HG02973 (cell line): ENCODE data around the gene PRMT5.
"Not testable (repeated sequence)": the region's sequence is repeated elsewhere in the genome, so short reads cannot be mapped to it uniquely, and the experiment has no call there.

Source experiments
- ATAC-seq: cut with Tn5 transposase; IDR thresholded peaks from one replicate; pipeline ENCODE4 v1.9.1; 2021; ENCODE audit warnings: moderate library complexity; ENCODE audit not compliant: unreplicated experiment

PRMT5 gene

DNA sequence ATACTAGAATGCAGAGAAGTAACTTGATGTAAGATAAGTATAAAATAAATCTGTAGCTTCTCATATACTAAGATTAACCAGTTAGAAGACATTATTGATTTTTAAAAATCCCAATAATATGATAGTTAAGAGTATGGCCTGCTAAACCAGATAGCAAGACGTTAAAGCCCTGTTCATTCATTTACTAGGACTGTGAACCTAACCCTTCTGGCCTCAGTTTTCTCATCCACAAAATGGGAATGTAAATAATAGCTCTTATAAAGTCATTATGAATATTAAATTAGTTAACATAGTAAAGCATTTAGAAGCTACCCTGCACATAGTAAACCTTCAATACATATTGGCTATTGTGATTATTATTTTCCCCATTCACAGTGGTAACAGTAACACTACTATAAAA is 6.0 kb upstream of the PRMT5 start:
- ATAC-seq = no peak

DNA sequence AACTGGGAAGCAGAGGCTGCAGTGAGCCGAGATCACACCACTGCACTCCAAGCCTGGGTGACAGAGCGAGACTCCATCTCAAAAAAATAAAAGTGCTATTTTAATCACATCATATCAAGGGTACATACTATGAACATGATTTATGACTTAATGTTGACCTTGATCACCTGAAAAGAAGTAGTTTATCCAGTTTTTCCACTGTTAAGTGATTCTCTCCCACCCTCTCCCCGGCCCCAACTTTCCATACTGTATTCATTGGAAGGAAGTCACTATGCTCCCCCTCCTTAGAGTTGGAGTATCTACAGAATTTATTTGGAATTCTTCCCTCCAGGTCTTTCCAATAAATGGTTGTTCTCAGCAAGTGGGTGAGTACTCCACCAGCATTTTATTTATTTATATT is 3.0 kb upstream of the PRMT5 start:
- no peak for ATAC-seq

DNA sequence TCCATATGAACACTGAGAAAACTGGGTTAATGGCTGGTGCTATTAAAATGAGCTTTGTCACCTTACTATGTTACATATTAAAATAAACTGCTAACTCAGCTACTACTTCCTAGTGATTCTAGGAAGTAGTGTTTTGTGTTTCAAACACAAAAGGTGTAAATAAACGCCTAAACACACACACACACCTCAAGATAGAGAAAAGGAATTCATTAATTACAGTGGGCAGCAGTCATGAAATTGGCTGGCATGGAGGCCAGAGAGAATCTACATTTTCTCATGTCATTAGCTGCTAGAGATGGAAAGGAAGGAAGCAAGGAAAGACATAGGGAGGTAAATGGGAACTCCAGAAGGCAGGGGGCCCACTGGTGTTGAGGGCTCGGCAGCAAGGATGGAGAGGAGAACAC is 787 bp upstream of the PRMT5 start:
- ATAC-seq = no peak

DNA sequence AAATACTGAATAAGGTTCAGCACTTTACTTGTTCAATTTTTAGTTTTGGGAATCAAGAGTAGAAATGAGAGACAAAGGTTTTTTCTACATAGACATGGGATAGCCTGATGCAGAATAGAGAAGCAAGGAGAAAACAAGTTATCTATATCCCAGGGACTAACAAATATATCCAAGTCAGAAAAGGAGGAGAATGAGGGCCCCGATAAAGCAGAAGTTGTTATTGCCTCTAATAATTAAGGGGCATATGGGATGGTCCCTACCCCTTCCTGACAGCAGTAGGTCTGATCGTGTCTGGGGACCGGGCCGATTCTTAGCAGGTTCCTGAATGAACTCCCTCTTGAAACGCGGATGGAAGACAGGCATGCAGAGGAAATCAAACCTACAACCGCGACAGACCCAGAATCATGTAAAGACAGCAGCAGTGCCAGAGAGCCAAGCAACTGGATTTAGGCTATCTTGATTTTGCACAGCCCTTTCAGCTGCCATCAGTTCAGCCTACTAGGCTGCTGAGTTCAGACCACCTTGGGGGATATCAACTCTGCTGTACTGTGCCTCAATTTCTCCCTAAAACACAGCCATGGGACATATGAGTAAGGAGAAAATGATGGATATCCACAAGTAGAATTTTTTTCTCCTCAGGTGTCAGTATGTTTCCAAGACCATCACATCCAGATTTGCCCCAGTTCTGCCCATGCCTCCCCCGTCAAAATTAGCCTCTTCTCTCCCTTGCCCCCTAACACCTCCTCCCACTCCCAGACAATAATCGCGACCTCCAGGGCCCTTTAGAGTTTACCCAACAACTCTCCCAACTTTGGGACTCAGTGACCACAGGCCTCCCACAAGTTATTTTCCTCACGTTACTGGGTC is 706 bp downstream of the PRMT5 start:
- no peak for ATAC-seq

DNA sequence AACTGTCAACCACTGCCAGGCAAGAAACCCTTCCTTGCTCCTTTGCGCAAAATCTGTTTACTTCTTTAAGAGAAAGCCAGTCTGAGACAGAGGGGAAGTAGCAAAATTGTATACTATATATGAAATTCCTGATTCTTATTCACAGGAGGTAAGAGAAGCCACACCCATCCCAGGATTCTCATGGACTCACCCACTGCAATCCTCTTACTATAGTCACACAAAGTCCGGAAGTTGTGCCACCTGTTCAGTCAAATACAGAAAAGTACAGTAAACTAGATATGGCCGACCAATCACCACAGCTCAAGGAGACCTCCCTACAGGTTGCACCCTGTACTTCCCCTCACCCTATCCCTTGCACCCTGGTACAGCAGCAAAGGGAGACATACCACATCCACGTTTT is 2.9 kb downstream of the PRMT5 start:
- ATAC-seq = no peak

DNA sequence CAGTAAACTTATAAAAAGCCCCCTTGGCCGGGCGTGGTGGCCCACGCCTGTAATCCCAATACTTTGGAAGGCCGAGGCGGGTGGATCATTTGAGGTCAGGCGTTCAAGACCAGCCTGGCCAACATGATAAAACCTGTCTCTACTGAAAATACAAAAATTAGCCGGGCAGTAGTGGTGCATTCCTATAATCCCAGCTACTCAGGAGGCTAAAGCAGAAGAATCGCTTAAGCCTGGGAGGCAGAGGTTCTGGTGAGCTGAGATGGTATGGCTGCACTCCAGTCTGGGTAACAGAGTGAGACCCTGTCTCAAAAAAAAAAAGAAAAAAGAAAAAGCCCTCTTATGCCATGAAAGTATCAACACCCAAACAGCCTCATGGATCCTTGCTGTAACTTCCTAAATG is 3.7 kb downstream of the PRMT5 start:
- ATAC-seq = no peak

DNA sequence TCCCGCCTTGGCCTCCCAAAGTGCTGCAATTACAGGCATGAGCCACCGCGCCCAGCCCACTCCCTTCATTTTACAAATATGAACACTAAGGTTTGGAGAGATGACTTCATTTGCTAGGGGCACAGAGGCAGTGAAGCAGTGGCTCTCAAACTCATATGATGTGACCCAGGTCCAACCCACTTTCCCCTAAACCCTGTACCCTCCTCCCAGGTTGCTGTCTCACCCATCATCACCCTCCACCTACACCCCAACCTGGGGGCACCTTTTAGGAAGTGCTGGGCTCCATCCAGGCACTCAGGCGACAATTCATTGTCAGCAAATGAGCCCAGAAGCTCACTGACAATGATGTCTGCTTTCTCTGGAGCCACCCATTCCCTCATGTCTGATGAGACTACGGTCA is 5.4 kb downstream of the PRMT5 start:
- ATAC-seq = no peak

DNA sequence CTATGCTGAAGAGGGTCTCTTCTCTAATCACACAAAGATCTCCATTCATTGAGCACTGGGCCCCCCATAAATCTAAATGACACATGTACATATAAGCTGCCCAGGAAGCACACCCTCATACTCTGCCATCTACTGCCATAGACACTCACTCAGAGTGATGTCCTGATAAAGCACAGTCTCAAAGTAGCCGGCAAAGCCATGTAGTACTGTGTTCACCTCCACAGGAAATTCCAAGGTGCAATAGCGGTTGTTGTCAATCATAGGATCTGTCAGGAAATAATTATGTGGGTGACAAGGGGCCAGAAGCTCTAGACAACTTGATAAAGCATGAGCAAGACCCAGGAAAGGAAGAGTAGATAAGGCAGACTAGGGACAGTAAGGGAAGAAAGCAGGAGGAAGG is 6.9 kb downstream of the PRMT5 start:
- no peak for ATAC-seq

DNA sequence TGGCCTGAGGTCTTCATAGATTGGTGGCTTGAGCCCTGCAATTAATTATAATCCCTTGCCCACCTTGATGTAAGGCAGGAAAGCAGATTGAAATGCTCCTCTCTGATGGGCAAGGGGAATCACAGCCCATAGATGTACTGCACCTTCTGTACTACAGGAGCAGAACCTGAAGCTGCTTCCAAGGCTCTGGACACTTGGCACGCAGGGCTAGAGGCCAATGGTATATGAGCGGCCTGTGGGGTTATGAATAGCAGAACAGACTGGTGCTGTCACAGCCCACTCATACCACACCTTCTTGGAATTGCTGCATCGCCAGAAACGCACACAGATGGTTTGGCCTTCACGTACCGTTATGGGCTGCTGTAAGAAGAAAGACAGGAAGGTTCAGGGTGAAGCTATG is 8.5 kb downstream of the PRMT5 start:
- ATAC-seq = no peak

DNA sequence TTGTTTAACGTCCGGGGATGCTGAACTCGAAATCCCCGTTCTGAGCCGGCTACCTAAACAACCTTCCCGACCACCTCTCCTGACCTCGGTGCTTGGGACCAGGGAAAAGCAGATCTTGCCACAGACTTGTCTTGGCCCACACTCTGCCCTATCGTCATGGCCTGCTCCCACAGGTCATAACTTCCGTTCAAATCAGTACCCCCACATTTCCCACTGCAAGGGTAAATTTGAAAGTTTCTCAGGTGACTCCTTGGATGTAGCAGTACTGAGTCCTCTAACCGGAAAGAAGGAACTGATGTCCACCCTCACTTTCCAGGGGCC is 9.6 kb downstream of the PRMT5 start:
- ATAC-seq = peak; percentile 11

DNA sequence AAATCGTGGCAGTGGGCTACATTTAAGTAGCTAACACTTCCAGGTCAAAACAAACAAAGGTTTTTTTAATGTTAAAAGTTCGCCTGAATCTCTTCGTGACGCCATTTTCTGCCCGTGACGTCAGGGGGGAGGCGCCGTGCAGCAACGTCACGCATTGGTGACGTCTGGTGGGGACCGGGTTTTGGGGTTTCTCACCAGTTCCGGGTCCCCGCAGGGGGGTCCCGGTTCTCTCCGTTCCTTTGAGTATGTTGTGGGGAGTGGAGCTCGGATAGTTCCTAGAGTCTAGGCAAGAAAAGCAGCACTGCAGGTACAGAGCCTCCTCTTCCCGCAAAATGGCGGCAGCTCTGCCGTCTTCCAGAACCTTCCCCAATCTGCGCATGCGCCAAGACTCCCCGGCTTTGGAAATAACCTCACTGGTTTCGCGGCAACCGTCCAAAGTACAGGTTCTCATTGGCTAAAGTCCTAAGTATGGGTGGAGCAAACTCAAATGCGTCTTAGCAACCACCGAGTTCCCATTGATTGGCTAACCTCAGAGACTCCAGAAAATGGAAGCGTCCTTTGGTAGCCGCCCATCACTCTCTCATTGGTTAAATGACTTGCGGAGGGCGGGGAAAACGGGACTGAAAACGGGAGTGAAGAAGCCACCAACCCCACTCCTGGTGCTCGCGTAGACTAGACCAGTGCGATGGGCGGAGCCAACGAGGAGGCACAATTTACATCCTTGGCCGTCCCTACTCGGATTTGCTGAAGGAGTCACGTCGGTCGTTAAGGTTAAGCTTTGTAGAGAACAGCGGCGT is 10.2 kb downstream of the PRMT5 start, which contains the start of gene RBM23:
Gene RBM23 (minus strand): TSS at position 346 of the 797 bp plus-strand sequence.
- peak; percentile 82 for ATAC-seq

DNA sequence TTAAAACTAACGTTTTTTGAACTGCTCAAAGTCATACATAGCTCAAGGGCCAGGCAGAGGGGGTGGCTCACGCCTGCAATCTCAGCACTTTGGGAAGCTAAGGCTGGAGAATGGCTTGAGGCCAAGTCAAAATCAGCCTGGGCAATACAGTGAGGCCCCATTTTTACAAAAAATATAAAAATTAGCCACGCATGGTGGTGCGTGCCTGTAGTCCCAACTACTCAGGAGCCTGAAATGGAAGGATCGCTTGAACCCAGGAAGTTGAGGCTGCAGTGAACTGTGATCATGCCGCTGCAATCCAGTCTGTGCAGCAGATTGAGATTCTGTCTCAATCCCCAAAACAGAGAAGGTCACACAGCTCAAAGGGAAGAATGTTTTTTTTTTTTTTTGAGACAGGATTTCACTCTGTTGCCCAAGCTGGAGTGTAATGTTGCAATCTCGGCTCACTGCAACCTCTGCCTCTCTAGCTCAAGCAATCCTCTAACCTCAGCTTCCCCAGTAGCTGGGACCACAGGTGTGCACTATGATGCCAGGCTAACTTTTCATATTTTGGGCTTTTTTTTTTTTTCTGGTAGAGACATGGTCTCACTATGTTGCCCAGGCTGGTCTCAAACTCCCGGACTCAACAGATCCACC is 13.2 kb downstream of the PRMT5 start:
- ATAC-seq = no peak

DNA sequence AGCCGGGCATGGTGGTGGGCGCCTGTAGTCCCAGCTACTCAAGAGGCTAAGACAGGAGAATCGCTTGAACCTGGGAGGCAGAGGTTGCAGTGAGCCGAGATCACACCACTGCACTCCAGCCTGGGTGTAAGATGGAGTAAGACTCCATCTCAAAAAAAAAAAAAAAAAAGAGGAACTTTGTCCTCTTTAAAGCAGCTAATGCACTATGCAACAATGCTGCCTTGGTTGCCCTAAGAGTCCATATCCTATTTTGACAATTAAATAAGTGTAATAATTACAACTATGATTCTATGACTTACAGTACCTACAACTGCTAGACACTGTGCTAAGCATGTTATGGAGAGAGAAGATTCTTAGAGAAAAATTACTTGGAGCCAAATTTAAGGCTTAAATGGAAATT is 14.3 kb downstream of the PRMT5 start:
- not testable (repeated sequence) for ATAC-seq

DNA sequence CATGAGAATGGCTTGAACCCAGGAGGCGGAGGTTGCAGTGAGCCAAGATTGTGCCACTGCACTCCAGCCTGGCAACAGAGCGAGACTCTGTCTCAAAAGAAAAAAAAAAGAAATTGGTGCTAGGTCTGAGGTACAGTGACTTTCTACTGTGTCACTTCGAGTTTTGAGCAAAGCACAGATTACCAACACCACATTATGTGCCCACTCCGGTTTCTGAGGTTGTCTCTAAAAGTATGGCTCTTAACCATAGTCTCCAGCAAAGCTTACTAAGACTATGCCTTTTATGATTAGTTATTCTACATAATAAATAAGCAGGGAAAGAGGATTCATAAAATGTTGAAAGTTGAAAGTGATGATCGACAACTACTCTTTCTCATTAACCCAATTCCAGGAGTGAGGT is 18.3 kb downstream of the PRMT5 start:
- no peak for ATAC-seq

DNA sequence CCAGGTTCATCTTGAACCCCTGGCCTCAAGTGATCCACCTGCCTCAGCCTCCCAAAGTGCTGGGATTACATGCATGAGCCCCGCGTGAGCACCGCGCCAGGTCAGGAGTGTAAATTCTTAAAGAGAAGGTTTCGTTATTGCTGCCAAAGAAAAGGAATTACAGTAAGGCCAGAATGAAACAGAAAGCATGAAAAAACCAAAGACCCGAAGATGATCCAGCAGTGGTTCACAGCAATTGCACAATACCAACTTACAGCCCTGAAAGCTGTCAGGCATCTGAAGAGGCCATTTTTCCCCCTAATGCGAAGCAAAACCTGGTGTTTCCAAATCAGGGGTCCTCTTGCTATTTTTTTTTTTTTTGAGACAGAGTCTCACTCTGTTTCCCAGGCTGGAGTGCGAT is 20.6 kb downstream of the PRMT5 start:
- ATAC-seq = no peak

DNA sequence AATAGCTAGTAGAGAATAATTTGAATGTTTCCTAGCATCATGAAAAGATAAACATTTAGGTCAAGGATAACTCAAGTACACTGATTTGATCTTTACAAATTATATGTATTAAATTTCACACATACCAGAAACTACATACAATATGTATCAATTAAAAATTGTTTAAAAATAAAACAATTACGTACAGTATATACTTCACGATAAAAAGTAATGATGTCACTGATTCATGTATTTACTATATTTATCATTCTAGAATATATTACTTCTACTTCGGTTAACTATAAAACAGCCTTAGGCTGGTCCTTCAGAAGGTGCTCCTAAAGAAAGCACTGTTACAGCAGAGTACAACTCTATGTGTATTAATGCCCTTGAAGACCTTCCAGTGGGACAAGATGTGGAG is 21.7 kb downstream of the PRMT5 start:
- no peak for ATAC-seq

DNA sequence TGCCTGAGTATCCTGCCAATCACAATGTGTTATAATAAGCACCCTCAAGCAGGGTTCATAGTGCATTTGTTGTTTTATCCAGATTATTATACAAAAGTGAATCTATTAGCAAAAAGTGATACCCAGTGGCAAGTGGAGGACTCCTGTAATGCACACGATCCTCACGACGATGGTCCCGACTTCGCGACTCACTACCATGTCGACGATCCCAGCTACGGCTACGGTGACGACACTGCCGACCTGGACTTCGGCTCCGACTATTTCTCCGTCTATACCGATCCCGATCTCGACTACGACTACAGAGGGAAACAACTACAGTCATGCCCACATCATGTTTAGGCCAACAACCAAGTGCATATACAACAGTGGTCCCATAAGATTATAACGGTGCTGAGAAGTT is 23.1 kb downstream of the PRMT5 start:
- ATAC-seq = no peak

DNA sequence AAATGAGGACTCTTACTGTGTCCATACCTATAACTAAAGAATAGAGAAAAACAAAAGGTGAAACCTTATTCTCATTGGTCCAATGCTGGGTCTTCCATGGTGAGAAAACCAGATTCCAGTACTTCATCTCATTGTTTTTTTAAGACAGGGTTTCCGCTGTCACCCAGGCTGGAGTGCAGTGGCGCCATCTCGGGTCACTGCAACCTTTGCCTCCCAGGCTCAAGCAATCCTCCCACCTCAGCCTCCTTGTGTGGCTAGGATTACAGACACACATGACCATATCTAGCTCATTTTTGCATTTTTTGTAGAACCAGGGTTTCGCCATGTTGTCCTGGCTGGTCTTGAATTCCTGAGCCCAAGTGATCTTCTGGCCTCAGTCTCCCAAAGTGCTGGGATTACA is 23.5 kb downstream of the PRMT5 start:
- no peak for ATAC-seq

DNA sequence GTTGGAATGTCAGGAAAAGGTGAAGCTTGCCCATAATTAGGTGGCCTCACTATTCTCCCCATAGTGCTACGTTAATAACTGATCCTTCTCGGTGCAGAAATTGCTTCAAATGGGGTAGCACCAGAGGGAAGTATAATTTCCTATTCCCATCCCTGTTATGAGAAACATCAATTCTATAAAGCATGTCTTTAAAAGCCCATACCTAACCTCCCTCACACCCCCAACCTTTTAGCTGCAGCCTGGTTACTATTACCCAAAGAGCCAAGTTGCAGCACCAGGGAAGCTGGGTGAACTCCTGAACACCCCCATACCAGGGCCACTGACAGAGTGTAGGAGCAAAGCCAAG is 25.5 kb downstream of the PRMT5 start:
- ATAC-seq = no peak

DNA sequence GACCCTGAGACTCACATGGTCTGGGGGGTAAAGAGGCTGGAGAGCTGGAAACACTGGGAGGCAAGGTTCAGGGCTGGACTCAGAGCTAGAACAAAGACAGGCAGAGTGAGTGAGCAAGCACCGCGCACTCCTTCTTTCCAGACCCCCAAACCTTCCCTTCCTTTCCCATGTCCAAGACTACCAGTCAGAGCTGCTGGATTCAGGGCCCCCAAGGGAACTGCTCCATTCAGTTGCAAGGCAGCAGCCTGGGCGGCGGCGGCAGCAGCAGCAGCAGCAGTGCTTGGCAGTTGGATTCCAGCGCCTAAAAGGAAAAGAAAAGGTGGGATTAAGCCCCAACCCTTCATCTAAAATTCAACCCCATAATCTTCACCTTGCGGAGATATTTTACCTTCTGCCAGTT is 27.4 kb downstream of the PRMT5 start:
- no peak for ATAC-seq

DNA sequence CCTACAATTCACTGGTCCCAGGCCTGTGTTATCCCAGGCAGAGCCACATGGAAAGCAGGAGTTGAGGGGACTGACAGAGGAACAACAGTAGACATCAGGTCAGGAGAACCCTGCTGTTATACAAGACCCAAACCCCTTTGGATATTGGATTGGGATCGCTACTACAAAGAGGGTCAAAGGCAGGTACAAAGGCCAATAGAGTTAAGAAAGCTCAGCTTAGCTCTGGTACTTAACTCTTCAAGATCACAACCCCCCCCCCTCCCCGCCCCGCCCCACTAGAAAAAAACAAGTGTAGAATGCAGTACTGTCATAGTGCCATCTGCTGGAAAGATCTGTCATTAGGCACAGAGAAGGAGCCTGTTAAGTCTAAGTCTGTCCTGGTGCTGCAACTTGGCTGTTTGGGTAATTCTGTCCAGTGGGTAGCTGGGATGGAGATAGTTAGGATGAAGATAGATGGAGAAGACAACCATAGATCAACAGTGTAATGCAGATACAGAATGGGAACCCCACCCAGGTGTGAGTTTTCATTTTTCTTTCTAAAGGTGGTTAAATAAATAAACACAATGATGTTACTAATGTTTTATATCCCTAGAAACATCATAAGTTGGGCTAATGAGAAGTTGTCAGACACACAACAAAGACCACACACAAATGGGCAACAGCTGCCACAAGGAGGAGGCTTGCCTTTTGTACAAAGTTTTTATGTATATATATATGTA is 28.9 kb downstream of the PRMT5 start:
- ATAC-seq = no peak
